GM19452 (cell line): Measurements from ENCODE around the gene NAALADL1.
A peak's percentile ranks its signal among the peaks of the same experiment; 100 is the strongest.

Experiments used
- ATAC-seq: cut with Tn5 transposase; IDR thresholded peaks from one replicate; pipeline ENCODE4 v1.9.1; 2021; ENCODE audit not compliant: unreplicated experiment

Gene NAALADL1

GRCh38 chr11:65083834-65084597 lies 25.7 kb upstream of the NAALADL1 start, which contains the start of the genes CDCA5 and ZFPL1:
Gene CDCA5, minus strand, starts transcription at chr11:65084040. Its CDS starts 62 bp downstream, at chr11:65083978.
Gene ZFPL1, plus strand, starts transcription at chr11:65084222. Its CDS starts 477 bp downstream, at chr11:65084699.
- peak; percentile 79 for ATAC-seq

- ATAC-seq = no peak
Measured at GRCh38 chr11:65083134-65083833, 24.9 kb upstream of the NAALADL1 start.

- ATAC-seq = no peak
Measured at GRCh38 chr11:65078786-65079342, 20.5 kb upstream of the NAALADL1 start.

- no peak for ATAC-seq
Measured at GRCh38 chr11:65078151-65078550, 19.8 kb upstream of the NAALADL1 start.

GRCh38 chr11:65077451-65077850 lies 19.1 kb upstream of the NAALADL1 start:
- ATAC-seq = no peak

GRCh38 chr11:65072631-65072966 lies 14.2 kb upstream of the NAALADL1 start:
- no peak for ATAC-seq

GRCh38 chr11:65071907-65072630 lies 13.7 kb upstream of the NAALADL1 start:
- no peak for ATAC-seq

GRCh38 chr11:65069217-65069616 lies 10.9 kb upstream of the NAALADL1 start:
- no peak for ATAC-seq

- no peak for ATAC-seq
Measured at GRCh38 chr11:65067446-65067845, 9.1 kb upstream of the NAALADL1 start.

- no peak for ATAC-seq
Measured at GRCh38 chr11:65066805-65067291, 8.5 kb upstream of the NAALADL1 start.

GRCh38 chr11:65066315-65066714 lies 8.0 kb upstream of the NAALADL1 start:
- no peak for ATAC-seq

- no peak for ATAC-seq
Measured at GRCh38 chr11:65065851-65066250, 7.5 kb upstream of the NAALADL1 start.

GRCh38 chr11:65064847-65065240 lies 6.5 kb upstream of the NAALADL1 start:
- no peak for ATAC-seq

GRCh38 chr11:65063532-65063931 lies 5.2 kb upstream of the NAALADL1 start:
- ATAC-seq = no peak

GRCh38 chr11:65060913-65061408 lies 2.6 kb upstream of the NAALADL1 start:
- no peak for ATAC-seq

GRCh38 chr11:65059959-65060824 lies 1.8 kb upstream of the NAALADL1 start:
- ATAC-seq = no peak

- no peak for ATAC-seq
Measured at GRCh38 chr11:65059523-65059922, 1.2 kb upstream of the NAALADL1 start.

- no peak for ATAC-seq
Measured at GRCh38 chr11:65058012-65058411, 341 bp downstream of the NAALADL1 start.

- ATAC-seq = no peak
Measured at GRCh38 chr11:65057526-65057925, 827 bp downstream of the NAALADL1 start.

- no peak for ATAC-seq
Measured at GRCh38 chr11:65056999-65057398, 1.4 kb downstream of the NAALADL1 start.
